Measurements from ENCODE around the gene CTSD.

Gene CTSD

GRCh38 chr11:1757861-1758610, 5.7 kb downstream of the CTSD start:
- H3K9me3 ChIP-seq, result no peaks in the 10 kb centered on the region
- peaks cover 54% of the 10 kb centered on the region for H3K36me3 ChIP-seq
- H3K9ac ChIP-seq, result peak overlapping the region; percentile 76
- H3K4me1 ChIP-seq, result peaks cover 96% of the 10 kb centered on the region
- peak overlapping the region; percentile 83 for H3K27ac ChIP-seq
- no peak for TF ChIP-seq Cebpa-rat (IDR thresholded peaks at IDR 0.05)
- peak overlapping the region; percentile 45 for H3K4me3 ChIP-seq
- peak overlapping the region; percentile 95 for H3K4me2 ChIP-seq
- no peaks in the 10 kb centered on the region for H3K27me3 ChIP-seq
- H4K20me1 ChIP-seq, result peaks cover 54% of the 10 kb centered on the region

DNA sequence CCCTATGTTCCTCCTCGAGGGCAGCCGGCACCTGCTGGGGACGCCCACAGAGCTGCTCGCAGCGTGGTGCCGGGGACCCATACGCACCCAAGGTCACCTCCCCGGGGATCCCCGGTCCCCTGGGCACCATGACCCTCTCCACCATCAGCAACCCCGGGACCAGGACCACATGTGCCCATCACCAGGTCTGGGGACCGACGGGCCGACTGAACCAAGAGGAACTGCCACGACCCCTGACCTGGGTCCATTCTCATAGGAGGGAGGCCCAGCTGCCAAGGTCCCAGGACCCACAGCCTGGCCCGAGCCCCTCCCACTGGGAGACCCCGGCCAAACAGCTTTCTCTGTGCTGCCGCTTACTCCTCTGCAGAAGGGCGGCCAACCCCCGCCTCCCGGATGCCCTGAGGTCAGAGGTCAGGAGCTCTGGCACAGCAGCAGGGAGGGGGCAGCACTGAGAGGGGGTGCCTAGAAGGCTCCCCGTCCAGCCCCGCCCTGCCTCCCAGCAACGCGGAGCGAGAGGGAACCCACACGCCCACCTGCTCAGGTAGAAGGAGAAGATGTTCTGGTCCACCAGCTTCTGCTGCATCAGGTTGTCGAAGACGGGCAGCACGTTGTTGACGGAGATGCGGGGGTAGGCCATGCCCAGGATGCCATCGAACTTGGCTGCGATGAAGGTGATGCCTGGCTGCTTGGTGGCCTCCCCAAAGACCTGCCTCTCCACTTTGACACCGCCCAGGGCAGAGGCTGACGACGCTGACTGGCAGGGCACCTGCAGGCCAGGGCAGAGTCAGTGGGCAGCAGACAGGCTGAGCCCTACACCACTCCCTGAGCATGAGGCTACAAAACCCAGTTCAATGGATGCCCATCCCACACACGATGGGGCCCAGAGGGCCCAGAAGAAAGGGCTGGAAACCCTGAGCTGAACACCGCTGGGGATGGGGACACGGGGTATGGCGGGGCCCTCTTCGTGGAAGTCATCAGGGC, 6.6 kb downstream of the CTSD start:
- H3K4me3 ChIP-seq, result no peak overlapping the region
- peaks cover 54% of the 10 kb centered on the region for H4K20me1 ChIP-seq
- peaks cover 96% of the 10 kb centered on the region for H3K4me1 ChIP-seq
- no peak for TF ChIP-seq Cebpa-rat (IDR thresholded peaks at IDR 0.05)
- H3K27ac ChIP-seq, result peak overlapping the region; percentile 83
- H3K4me2 ChIP-seq, result peak overlapping the region; percentile 95
- H3K36me3 ChIP-seq, result peaks cover 54% of the 10 kb centered on the region
- H3K9ac ChIP-seq, result peak overlapping the region; percentile 76
- H3K9me3 ChIP-seq, result no peaks in the 10 kb centered on the region
- H3K27me3 ChIP-seq, result no peaks in the 10 kb centered on the region

DNA sequence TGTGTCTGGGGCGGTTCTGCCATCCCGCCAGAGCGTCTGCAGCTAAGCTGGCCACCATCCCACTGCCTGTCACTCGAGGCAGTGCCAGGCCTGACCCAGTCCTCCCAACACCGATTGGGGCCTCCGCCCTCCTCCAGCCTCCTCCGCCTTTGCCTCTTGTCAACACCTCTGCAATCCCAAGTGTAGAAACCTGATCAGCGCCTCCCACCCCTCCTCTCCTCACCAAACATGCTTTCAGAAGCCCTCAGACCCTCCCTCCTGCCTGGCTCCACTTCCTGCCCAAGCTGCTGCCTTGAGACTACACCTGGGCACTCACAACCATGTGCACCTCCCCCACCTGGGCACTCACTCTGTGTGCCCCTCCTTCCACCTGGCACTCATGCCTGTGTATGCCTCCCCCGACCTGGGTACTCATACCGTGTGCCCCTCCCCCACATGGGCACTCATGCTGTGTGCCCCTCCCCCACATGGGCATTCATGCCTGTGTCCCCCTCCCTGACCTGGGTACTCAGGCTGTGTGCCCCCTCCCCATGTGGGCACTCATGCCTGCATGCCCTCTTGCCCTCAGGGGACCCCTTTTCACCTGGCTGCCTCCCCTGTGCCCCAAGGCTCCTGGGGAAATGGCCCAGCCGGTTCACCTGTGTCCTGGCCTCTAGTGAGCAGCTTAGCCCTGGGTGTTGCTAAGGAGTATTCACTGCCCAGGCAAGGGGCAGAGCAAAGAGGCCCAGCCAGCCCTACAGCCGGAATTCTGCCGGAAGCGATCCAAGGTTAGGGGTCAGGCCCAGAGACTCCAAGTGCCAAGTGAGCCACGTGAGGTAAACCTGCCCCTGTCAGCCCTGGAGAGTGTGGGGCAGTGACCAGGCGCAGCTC, 7.8 kb downstream of the CTSD start:
- Histone ChIP-seq H3K27ac (peak overlapping the region; percentile 83), H3K36me3 (peaks cover 46% of the 10 kb centered on the region), H3K9ac (no peak overlapping the region), H3K4me3 (no peak overlapping the region), H3K27me3 (no peaks in the 10 kb centered on the region), H3K4me1 (peaks cover 97% of the 10 kb centered on the region), H4K20me1 (peaks cover 54% of the 10 kb centered on the region), H3K4me2 (peak overlapping the region; percentile 95), H3K9me3 (no peaks in the 10 kb centered on the region)
- no peak for TF ChIP-seq Cebpa-rat (IDR thresholded peaks at IDR 0.05)

- Histone ChIP-seq H3K9ac (no peak overlapping the region), H3K9me3 (no peaks in the 10 kb centered on the region), H3K4me2 (peak overlapping the region; percentile 95), H3K36me3 (peaks cover 40% of the 10 kb centered on the region), H3K4me3 (no peak overlapping the region), H3K4me1 (peaks cover 97% of the 10 kb centered on the region), H3K27ac (peak overlapping the region; percentile 83; the same call in 1 of the 2 replicates), H4K20me1 (peaks cover 51% of the 10 kb centered on the region), H3K27me3 (no peaks in the 10 kb centered on the region)
- no peak for TF ChIP-seq Cebpa-rat (IDR thresholded peaks at IDR 0.05)
Measured at GRCh38 chr11:1755344-1755691, 8.4 kb downstream of the CTSD start.

DNA sequence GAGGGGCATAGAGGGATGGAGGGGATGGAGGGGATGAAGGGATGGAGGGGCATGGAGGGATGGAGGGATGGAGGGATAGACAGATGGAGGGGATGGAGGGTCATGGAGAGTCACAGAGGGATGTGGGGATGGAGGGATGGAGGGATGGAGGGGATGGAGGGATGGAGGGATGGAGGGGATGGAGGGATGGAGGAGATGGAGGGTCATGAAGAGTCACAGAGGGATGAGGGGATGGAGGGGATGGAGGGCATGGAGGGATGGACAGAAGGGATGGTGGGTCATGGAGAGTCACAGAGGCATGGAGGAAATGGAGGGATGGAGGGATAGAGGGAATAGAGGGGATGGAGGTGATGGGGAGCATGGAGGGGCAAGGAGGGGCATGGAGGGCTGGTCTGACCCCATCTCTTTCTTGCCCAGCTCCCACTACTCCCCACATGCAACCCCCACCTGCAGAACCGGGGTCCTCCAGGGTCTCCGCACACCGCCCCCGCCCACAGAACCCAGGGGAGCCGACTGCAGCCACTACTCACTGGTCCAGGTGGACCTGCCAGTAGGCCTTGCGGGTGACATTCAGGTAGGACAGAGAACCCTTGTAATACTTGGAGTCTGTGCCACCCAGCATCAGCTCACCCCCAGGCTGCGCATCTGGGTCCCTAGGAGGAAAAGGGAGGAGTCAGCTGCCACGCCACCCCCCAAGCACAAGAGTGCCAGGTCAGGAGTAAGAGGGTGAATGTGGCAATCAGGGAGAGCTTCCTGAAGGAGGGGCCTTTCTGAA, 9.2 kb downstream of the CTSD start:
- Histone ChIP-seq H3K4me3 (no peak overlapping the region), H3K9me3 (no peaks in the 10 kb centered on the region), H3K9ac (no peak overlapping the region), H3K4me1 (peaks cover 97% of the 10 kb centered on the region), H3K4me2 (no peak overlapping the region), H3K27me3 (peaks cover 4% of the 10 kb centered on the region; the same call in 1 of the 2 replicates), H3K27ac (no peak overlapping the region), H3K36me3 (peaks cover 34% of the 10 kb centered on the region), H4K20me1 (peaks cover 49% of the 10 kb centered on the region)
- TF ChIP-seq Cebpa-rat (IDR thresholded peaks at IDR 0.05), result no peak

DNA sequence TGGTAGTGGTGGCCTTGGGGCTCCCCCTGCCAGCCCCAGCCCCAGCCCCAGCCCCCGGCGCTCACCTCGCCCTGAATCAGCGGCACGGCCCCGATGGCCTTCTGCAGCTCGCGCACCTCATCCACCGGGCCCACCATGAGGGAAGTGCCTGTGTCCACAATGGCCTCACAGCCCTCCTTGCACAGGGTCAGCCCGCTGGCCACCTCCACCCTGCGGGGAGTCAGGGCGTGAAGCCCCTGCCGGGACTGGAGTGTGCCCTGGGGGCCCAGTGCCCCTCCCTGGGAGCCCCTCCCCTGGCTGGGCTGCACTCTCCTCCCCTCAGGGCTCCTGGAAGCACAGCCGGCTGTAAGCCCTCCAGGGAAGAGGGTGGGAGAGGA, 9.8 kb downstream of the CTSD start:
- Histone ChIP-seq H3K27ac (no peak overlapping the region), H3K4me1 (peaks cover 97% of the 10 kb centered on the region), H4K20me1 (peaks cover 51% of the 10 kb centered on the region), H3K4me3 (no peak overlapping the region), H3K27me3 (peaks cover 11% of the 10 kb centered on the region), H3K9ac (no peak overlapping the region), H3K9me3 (no peaks in the 10 kb centered on the region), H3K4me2 (peak overlapping the region; percentile 89), H3K36me3 (peaks cover 27% of the 10 kb centered on the region)
- no peak for TF ChIP-seq Cebpa-rat (IDR thresholded peaks at IDR 0.05)

GRCh38 chr11:1753229-1753928, 10.3 kb downstream of the CTSD start:
- Histone ChIP-seq H3K4me2 (peak overlapping the region; percentile 89), H3K4me3 (peak overlapping the region; percentile 33; the same call in 1 of the 2 replicates), H3K27ac (peak overlapping the region; percentile 86), H3K27me3 (peaks cover 16% of the 10 kb centered on the region), H4K20me1 (peaks cover 53% of the 10 kb centered on the region), H3K36me3 (peaks cover 27% of the 10 kb centered on the region), H3K4me1 (peaks cover 97% of the 10 kb centered on the region), H3K9ac (peak overlapping the region; percentile 59), H3K9me3 (no peaks in the 10 kb centered on the region)
- TF ChIP-seq Cebpa-rat (IDR thresholded peaks at IDR 0.05), result no peak

GRCh38 chr11:1752907-1753228, 10.9 kb downstream of the CTSD start:
- Histone ChIP-seq H3K27me3 (peaks cover 21% of the 10 kb centered on the region), H3K4me1 (peaks cover 97% of the 10 kb centered on the region), H3K9ac (peak overlapping the region; percentile 59), H3K27ac (peak overlapping the region; percentile 86), H3K4me2 (peak overlapping the region; percentile 89), H3K36me3 (peaks cover 27% of the 10 kb centered on the region), H3K4me3 (peak overlapping the region; percentile 33; the same call in 1 of the 2 replicates), H4K20me1 (peaks cover 52% of the 10 kb centered on the region), H3K9me3 (no peaks in the 10 kb centered on the region)
- no peak for TF ChIP-seq Cebpa-rat (IDR thresholded peaks at IDR 0.05)

Data from BLaER1 (cell line).